ENCODE data around the gene SOCS4. TPM values are rescaled to one million over a fixed set of nuclear protein-coding genes. Genes with fewer than 3 reads are reported as not detected.

SOCS4 gene
- total and polyA plus RNA-seq, 8 donors = 12.7 to 31.8 (median 14.7) TPM

DNA sequence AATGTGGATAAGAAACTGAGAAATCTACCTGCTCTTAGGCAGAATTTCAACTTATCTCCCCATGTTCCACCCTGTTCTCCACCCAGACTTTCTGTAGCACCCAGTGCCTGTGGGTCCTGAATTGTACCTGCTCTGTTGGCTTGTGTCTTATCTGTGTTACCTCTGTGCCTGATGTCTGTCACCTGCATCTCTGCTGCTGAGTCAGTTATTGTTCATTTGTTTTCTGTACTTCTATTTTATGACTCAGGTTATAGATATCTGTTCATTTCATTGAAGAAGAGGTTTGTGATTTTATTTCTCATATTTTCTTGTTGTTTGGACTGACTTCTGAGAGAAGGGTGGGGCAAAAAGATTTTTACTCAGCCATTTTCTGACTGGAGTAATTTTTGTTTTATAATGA, 11.7 kb downstream of the SOCS4 start:
- H3K27me3 ChIP-seq = no peaks in the 10 kb centered on the region
- intact Hi-C loops (cut with DNase I) = no loop called here
- H3K27ac ChIP-seq = no peak overlapping the region
- TF ChIP-seq CTCF (IDR thresholded peaks at IDR 0.05) = no peak
- H3K36me3 ChIP-seq = peaks cover 0 to 61% of the 10 kb centered on the region in 2 donors
- DNase-seq (no peak), ATAC-seq (no peak)
- no peak overlapping the region for H3K4me3 ChIP-seq
- no peaks in the 10 kb centered on the region for H3K9me3 ChIP-seq
- H3K4me1 ChIP-seq = no peaks in the 10 kb centered on the region

GRCh38 chr14:55043528-55043927, 16.5 kb downstream of the SOCS4 start:
- Histone ChIP-seq H3K36me3 (peaks cover 0 to 29% of the 10 kb centered on the region in 2 donors), H3K4me3 (no peak overlapping the region), H3K27ac (no peak overlapping the region), H3K9me3 (no peaks in the 10 kb centered on the region), H3K27me3 (no peaks in the 10 kb centered on the region), H3K4me1 (no peaks in the 10 kb centered on the region)
- TF ChIP-seq CTCF (IDR thresholded peaks at IDR 0.05) = no peak
- ATAC-seq (no peak), DNase-seq (no peak)
- intact Hi-C loops (cut with DNase I) = no loop called here

GRCh38 chr14:55045087-55045486, 18.1 kb downstream of the SOCS4 start:
- Histone ChIP-seq H3K4me1 (no peaks in the 10 kb centered on the region), H3K9me3 (no peaks in the 10 kb centered on the region), H3K27ac (no peak overlapping the region), H3K4me3 (no peak overlapping the region), H3K27me3 (no peaks in the 10 kb centered on the region), H3K36me3 (peaks cover 0 to 22% of the 10 kb centered on the region in 2 donors)
- intact Hi-C loops (cut with DNase I) = no loop called here
- DNase-seq = no peak
- no peak for TF ChIP-seq CTCF (IDR thresholded peaks at IDR 0.05)
- ATAC-seq = no peak

- Histone ChIP-seq H3K27me3 (no peaks in the 10 kb centered on the region), H3K36me3 (peaks cover 0 to 16% of the 10 kb centered on the region in 2 donors), H3K4me3 (no peak overlapping the region), H3K27ac (no peak overlapping the region), H3K9me3 (no peaks in the 10 kb centered on the region), H3K4me1 (peaks cover 4 to 9% of the 10 kb centered on the region in 2 donors)
- intact Hi-C loops (cut with DNase I) = no loop called here
- ATAC-seq (no peak), DNase-seq (no peak)
- no peak for TF ChIP-seq CTCF (IDR thresholded peaks at IDR 0.05)
Observed at GRCh38 chr14:55047301-55048053, 20.4 kb downstream of the SOCS4 start.

- ATAC-seq (no peak), DNase-seq (no peak)
- intact Hi-C loops (cut with DNase I) = no loop called here
- no peak for TF ChIP-seq CTCF (IDR thresholded peaks at IDR 0.05)
- Histone ChIP-seq H3K36me3 (peaks cover 0 to 9% of the 10 kb centered on the region in 2 donors), H3K4me3 (no peak overlapping the region), H3K9me3 (no peaks in the 10 kb centered on the region), H3K27ac (no peak overlapping the region), H3K27me3 (no peaks in the 10 kb centered on the region), H3K4me1 (peaks cover 15 to 24% of the 10 kb centered on the region in 2 donors)
Observed at GRCh38 chr14:55048900-55049436, 21.9 kb downstream of the SOCS4 start.
